HTERT RPE-1 (cell line): ENCODE data around the gene ITGA5.

Experiments
- in situ Hi-C: fragments of 300-500 bp; cut with MboI; formaldehyde crosslinking; loops from 4 replicates; pipeline ENCODE4 v1.14.3; 2020; ENCODE audit warnings: low sequenced_read_pairs

ITGA5 gene

GRCh38 chr12:54390176-54390667 lies 28.8 kb downstream of the ITGA5 start:
- in situ Hi-C loops, result no loop called here

DNA sequence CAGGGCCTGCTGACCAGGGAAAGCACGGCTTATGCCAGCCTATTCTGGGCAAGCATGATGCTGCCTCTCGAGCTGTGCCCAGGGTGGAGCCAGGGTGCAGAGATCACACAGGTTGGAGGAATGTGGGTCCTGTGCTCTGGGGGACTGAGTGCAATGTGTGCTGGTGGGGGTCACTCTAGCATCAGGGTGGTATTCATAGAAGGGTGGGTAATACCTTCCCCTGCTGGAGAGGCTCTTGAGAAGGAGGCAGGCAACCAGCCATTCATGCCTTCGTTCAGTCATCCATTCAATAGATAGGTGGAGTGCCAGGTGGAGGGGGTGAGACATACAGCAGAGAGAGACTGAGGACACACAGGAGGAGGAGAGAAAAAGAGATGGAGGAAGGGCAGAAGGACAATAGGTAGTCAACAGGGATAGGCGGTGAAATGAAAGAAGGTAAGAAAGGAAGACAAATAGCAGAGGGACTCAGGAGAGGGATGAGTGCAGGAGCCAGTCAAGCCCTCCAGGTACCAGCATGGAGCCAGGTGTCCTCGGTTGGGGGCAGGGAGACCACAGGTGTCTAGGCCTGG lies 29.4 kb downstream of the ITGA5 start:
- in situ Hi-C loops, result no loop called here

- in situ Hi-C loops, result no loop called here
Measured at GRCh38 chr12:54389134-54389508, 29.9 kb downstream of the ITGA5 start.

GRCh38 chr12:54388237-54389133 lies 30.6 kb downstream of the ITGA5 start:
- in situ Hi-C loops, result no loop called here

DNA sequence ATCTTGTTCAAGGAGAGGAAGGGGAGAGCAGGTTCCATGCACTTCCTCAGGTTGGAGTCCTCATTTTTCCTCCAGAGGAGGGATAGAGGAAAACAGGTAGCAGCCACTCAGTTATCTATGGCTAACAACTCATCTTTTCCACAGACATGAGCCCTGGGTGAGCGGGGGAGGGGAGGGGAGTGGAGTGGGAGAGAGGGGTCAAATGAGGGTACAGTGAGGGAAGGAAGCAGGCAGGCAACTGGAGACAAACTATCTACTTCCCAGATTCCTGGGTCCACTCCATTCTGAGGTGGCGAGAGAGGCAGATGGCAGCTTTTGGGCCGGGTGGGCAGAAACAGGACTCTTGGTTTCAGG lies 32.0 kb downstream of the ITGA5 start:
- in situ Hi-C loops, result no loop called here

- in situ Hi-C loops, result no loop called here
Measured at GRCh38 chr12:54386403-54387113, 32.5 kb downstream of the ITGA5 start.

- in situ Hi-C loops, result no loop called here
Measured at GRCh38 chr12:54385251-54385914, 33.7 kb downstream of the ITGA5 start.

GRCh38 chr12:54384591-54385041 lies 34.5 kb downstream of the ITGA5 start, which contains the start of gene ZNF385A:
Gene ZNF385A (minus strand): TSS chr12:54384733. CDS start chr12:54384514, 219 bp downstream.
- in situ Hi-C loops, result no loop called here

DNA sequence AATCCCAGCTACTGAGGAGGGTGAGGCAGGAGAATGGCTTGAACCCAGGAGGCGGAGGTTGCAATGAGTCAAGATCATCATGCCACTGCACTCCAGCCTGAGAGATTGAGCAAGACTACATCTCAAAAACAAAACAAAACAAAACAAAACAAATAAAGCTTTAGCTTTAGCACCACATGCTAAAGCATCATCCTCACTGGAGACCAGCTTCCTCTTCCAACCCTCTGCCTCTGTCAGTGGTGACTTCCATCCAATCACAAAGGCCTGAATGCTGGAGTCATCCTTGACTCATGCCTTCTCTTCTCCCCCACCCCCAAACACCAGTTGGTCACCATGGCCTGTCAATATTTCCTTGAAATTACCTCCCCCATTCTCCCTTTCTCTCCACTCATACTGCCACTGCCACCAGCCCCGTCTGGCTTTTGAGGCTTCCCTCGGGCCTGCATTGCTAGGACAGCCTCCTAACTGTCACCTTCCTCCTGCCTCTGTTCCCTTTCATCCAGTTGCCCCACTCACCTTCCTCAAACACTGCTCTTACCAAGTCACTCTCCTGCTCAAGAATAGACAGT lies 35.9 kb downstream of the ITGA5 start:
- in situ Hi-C loops, result no loop called here

DNA sequence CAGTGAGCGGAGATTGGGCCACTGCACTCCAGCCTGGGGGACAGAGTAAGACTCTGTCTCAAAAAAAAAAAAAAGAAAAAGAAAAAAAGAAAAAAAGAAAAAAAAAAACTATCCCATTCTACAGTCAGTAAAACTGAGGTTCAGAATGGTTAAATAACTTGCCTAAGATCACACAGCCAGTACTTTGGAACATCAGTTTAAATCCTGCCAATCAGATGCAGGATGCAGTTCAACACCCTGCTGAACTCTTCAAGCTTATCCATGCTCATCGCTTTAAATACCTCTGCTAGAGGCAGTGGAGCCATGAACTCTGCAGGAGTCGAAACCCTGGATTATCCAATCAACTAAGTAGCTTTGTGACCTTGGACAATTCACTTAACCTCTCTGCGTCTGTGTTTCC lies 37.9 kb downstream of the ITGA5 start:
- in situ Hi-C loops, result no loop called here

GRCh38 chr12:54379398-54380201 lies 39.5 kb downstream of the ITGA5 start:
- in situ Hi-C loops, result no loop called here

GRCh38 chr12:54378796-54379397 lies 40.2 kb downstream of the ITGA5 start:
- in situ Hi-C loops, result no loop called here

GRCh38 chr12:54377797-54378515 lies 41.1 kb downstream of the ITGA5 start:
- in situ Hi-C loops, result no loop called here

- in situ Hi-C loops, result no loop called here
Measured at GRCh38 chr12:54377007-54377406, 42.1 kb downstream of the ITGA5 start.

- in situ Hi-C loops, result no loop called here
Measured at GRCh38 chr12:54376596-54376995, 42.5 kb downstream of the ITGA5 start.

- in situ Hi-C loops, result no loop called here
Measured at GRCh38 chr12:54375259-54375579, 43.8 kb downstream of the ITGA5 start.

DNA sequence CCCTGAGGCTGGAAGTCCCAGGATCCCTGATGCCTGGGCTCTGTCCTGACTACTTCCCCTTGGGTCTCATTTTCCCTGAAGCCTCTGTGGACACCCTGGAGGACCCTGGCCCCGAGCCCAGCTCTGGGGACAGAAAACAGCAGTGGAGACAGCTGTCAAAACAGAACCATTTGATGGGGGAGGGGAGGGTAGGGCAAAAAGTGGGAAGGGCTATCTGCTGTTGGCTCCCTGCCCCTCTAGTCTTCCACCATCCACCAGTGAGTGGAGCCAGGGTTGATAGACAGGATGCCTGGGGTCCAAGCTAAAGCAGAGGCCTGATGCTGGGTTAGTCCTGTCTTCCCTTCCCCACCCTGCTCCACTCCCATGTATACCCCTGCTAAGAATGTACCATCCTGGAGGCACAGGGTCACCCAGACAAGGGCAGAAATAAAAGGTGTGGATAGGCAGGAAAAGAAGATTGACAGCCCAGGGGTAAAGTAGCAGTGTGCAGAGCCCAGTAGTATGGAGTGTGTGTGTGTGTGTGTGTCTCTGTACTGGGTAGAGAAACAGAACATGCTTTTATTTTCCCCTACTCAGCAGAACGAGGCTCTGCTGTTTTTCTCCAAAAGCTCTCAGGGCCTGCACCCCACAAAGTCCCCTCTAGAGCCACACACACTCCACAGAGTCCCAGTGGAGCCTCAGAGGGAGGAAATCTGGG lies 44.4 kb downstream of the ITGA5 start:
- in situ Hi-C loops, result no loop called here
